Measurements from ENCODE around the gene HADH. TPM values are rescaled to one million over a fixed set of nuclear protein-coding genes. Genes with fewer than 3 reads are reported as not detected.
"Not testable (repeated sequence)": the region's sequence is repeated elsewhere in the genome, so short reads cannot be mapped to it uniquely, and the experiment has no call there.

Gene HADH
- total RNA-seq, 1 experiment from 2014 or later: 10.8 TPM

- DNase-seq (ENCODE audit: low read depth): peak; percentile 34
These were observed 40.0 kb downstream of the HADH start for GRCh38 chr4:108029731-108030130.

- DNase-seq (ENCODE audit: low read depth): peak; percentile 64
These were observed 40.6 kb downstream of the HADH start for GRCh38 chr4:108030332-108030731.

GRCh38 chr4:108031427-108032083 lies 41.9 kb downstream of the HADH start:
- DNase-seq (ENCODE audit: low read depth): peak; percentile 42

GRCh38 chr4:108033348-108033747 lies 43.7 kb downstream of the HADH start:
- DNase-seq (ENCODE audit: low read depth): no peak

DNA sequence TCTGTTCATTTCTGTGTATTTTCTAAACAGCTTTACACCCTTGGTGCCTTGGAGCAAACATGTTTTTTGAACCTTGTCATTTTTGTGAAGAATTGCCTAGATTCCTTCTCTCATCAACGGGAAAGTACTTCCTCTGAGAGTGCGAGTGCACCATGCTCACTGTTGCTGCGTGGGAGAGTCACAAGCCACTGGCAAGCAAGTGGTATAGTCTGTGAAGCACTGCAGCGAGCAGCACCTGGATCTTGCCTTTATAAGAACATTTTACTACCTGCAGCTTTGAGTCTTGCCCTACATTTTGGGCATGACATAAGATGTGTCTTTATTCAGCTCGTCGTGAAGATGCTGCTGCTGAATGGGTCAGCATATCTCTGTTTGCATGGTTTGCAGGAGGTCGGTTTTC lies 44.9 kb downstream of the HADH start:
- DNase-seq (ENCODE audit: low read depth): no peak

DNA sequence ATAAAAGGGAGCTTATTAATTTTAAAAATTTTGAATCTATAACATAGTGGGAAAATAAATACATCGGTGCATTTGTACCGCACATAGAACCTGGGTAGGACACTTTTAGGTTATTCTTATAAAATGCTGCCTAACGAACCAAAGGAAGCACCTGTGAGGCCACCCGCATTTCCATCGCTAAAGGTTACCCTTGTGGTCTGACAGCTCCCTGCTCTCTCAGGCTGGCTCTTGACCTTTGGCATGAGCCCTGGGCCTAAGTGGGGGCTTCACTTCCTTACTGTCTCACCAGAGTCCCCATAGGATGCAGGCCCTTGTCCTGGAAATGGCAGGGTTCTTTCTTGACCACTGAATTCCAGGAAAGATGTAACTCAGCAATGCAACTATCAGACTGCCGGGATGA lies 46.0 kb downstream of the HADH start:
- no peak for DNase-seq (ENCODE audit: low read depth)

GRCh38 chr4:108036213-108036612 lies 46.5 kb downstream of the HADH start:
- no peak for DNase-seq (ENCODE audit: low read depth)

GRCh38 chr4:108037884-108038283 lies 48.2 kb downstream of the HADH start:
- DNase-seq (ENCODE audit: low read depth): no peak

DNA sequence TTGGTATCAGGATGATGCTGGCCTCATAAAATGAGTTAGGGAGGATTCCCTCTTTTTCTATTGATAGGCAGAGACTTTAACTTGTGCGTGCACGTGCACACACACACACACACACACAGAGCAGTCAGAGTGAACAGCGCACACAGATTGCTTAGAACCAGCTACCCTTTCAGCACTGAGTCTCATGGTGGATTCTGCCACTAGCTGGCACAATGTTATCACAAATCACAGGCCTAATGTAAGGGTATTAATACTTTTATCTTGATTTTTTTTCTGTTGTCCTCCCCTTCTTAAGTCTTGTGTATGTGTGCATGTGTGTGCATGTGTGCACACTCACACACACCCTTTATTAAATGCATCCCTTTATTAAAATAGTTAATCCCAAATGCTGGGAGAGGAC lies 53.2 kb downstream of the HADH start:
- DNase-seq (ENCODE audit: low read depth): no peak

GRCh38 chr4:108043526-108043925 lies 53.8 kb downstream of the HADH start:
- DNase-seq (ENCODE audit: low read depth): no peak

DNA sequence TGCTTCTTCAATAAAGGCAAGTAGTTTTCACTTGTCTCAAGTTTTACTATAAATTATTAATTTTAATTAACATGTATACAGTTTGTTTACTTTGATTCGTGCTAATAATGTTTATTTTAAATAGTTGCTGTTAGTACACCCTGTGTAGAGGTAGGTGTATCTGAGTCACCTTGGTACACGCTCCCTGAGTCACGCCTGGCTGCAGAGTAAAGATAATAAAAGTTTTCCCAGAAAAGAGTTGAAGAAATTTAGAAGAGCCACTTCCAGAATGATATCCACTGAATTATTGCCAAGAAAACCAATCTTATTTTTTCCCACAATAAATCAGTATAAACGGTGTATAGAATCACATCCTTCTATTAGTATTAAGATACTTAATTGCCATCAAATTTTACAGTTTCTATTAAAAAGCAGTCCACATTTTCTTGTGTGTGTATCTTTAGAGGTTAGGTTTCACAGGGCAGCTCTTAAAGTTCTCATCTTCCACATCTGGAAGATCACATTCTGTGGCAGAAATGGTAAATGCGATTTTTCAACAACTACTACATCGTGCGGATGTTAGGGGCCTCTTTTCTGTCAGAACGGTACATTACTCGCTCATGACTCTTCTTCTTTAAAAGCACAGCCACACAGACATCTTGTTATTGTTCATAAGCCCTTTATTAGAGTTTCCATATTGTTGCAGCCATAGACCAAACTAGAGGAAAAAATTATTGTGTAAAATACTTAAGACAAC lies 55.4 kb downstream of the HADH start:
- DNase-seq (ENCODE audit: low read depth): no peak

- DNase-seq (ENCODE audit: low read depth): no peak
These were observed 56.0 kb downstream of the HADH start for GRCh38 chr4:108045687-108046024.

- no peak for DNase-seq (ENCODE audit: low read depth)
These were observed 57.5 kb downstream of the HADH start for GRCh38 chr4:108047199-108047598.

DNA sequence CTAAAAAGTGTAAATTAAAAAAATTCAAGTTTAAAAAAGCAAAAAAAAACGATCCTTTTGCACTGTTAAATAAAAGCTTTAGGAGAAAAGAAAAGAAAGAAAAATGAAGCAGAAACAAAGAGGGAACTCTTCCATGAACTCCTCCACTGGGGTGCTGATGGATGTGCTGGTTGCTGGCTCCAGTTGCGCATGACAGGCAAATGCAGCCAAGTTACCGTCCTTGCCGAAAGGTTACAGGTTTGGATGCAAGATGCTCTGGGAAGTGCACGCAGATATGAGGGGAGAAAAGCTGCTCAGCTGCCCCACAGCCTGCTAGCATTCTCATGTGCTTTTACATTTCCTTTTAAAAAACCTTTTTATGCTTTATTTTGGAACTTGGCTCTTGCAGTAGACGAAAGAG lies 58.5 kb downstream of the HADH start:
- no peak for DNase-seq (ENCODE audit: low read depth)

DNA sequence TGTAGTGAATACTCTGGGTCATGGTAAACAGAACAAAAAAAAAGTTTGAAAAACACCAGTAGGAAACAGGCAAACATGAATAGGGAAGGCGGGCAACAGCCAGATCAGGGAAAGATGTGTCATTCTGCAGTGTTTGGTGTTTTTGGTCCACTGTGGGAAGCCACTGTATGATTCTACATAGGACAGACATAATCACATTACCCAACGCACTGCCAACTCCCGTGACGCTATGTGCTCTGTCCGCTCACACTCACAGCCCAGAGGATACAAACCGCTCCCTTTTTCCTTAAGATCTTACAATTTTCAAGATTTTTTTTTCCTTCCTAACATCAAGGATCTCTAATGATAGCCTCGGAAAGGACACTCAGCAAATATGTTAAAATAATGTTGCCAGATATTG lies 59.3 kb downstream of the HADH start:
- DNase-seq (ENCODE audit: low read depth): no peak

DNA sequence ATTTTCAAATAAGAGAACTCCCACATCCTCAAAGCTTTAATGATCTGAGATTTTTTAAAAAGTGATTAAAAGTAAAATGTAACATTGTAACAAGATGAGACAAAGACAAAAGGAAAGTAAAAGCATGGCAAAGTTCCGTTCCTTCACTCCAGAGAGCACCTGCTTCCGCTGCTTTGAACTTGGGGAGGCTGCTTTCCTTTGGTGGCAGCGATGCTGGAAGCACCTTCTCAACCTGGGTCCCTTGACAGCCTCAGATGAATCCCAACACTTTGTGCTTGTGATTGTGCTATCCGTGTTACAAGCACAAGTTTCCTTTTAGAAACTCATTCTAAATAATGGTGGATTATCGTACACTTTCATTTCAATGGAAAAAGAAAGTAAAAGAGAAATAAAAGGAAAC lies 59.7 kb downstream of the HADH start:
- DNase-seq (ENCODE audit: low read depth): no peak

GRCh38 chr4:108050166-108051111 lies 60.8 kb downstream of the HADH start:
- not testable (repeated sequence) for DNase-seq (ENCODE audit: low read depth)

DNA sequence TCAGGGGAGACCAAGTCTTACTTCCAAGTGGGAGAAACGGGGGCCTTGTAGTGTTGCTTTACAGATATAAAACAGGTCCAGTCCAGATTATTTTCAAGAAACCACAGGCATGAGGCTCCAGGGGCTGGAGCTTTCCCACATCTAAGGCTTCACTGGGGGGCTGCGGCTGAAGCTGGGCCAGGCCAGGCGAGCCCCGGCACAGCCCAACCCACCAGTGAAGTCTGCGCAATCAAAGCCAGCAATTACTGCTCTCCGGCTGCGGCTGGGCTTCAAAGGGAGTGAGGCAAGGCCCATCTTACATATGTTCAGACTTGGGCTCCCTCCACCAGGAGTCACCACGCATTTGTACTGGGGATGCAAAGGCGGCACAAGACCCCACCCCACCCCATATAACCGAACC lies 61.7 kb downstream of the HADH start:
- no peak for DNase-seq (ENCODE audit: low read depth)

- no peak for DNase-seq (ENCODE audit: low read depth)
These were observed 63.0 kb downstream of the HADH start for GRCh38 chr4:108052558-108053120.

- DNase-seq (ENCODE audit: low read depth): no peak
These were observed 63.6 kb downstream of the HADH start for GRCh38 chr4:108053251-108053711.

DNA sequence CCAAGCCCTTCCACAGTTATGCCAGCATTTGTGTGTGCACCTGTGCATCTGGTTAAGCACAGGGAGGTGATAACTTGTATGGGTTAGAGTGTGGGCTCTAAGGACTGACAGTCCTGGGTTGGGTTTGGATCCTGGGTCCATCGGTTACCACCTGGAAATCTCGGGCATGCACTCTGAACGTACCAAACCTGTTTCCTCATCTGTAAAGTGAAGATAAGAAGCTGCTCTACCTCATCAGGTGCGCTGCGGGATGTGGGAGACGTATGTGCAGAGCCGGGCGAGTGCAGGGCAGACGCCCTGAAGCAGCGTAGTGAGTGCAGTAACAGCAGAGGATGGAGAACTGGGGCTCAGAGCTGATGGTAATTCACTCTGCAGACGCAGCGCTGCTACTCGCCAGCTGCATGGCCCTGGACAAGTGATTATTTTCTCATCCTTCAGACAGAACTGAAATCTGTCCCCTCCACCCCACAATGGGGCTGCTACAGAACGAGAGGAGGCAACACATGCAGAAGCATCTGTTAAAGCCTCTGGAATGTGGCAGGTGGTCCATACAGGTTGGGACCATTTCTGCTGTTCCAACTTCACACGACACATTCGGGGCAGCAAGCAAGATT lies 64.4 kb downstream of the HADH start:
- DNase-seq (ENCODE audit: low read depth): no peak
